Fibroblast of lung (primary cell): ENCODE data around the gene CCDC192.

Experiments used
- CTCF ChIP-seq, 2 donors: IDR thresholded peaks in 1 of 2; conservative IDR thresholded peaks in 1 of 2; 1 replicate in 1 of 2; 2 replicates in 1 of 2; pipeline ENCODE4 v1.5.1; 2011 to 2012; ENCODE audit warnings: low read length in 2 of 2, control low read depth in 1 of 2, inconsistent platforms in 1 of 2, low read depth in 1 of 2, mild to moderate bottlenecking in 1 of 2
- EZH2 ChIP-seq: IDR thresholded peaks from 2 replicates; pipeline ENCODE4 v1.5.1; 2012; ENCODE audit warnings: low read length, control low read depth, mild to moderate bottlenecking; ENCODE audit errors: missing control alignments

- TF ChIP-seq CTCF (conservative IDR thresholded peaks at IDR 0.05 in 1 of 2, IDR thresholded peaks at IDR 0.05 in 1 of 2; ENCODE audit: low read depth in 1 of 2, low read length in 2 of 2) (no peak), EZH2 (no peak)
These were observed 191.3 kb downstream of the CCDC192 start for GRCh38 chr5:127894461-127894860.
